GM19455 (cell line): ENCODE results near the gene TSPAN33.
"Not testable (repeated sequence)": the region's sequence is repeated elsewhere in the genome, so short reads cannot be mapped to it uniquely, and the experiment has no call there.

Experiments used
- ATAC-seq: cut with Tn5 transposase; IDR thresholded peaks from one replicate; pipeline ENCODE4 v1.9.1; 2021; ENCODE audit not compliant: unreplicated experiment

The TSPAN33 gene

GRCh38 chr7:129144095-129144833 lies at the start of gene TSPAN33:
TSPAN33 (plus strand) TSS chr7:129144707; CDS start chr7:129144981, 274 bp downstream.
- peak; percentile 70 for ATAC-seq

GRCh38 chr7:129095258-129095657 lies 49.2 kb upstream of the TSPAN33 start:
- ATAC-seq = peak; percentile 68

DNA sequence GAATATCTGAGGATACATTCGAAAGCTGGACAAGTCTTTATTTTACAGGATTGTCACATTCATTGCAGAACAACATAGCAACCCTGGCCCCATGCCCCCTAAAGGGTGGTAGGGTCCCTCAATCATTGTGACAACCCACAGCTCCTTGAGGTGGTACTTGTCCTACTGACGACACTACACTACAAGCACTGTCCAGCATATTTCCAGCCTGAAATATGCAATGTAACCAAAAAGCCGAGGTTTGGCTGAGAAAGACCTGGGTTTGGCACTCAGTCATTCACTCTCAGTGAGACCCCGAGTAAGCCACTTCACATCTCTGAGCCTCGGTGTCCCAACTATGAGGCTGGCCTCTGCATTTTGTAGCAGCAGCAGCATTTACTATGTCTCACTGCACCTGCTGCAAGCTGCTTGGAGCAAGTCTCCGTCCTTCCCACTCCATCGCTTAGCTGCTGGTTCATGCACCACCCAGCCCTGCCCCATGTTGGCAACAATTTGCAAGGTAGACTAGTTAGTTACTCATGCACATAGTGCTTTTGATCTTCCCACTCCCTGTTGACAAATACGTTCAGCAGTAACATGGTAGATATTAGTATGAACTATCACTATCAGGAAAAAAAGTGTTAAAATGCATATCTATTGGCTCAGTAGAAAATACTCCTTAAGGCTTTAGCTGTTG lies 46.0 kb upstream of the TSPAN33 start:
- ATAC-seq = no peak

- no peak for ATAC-seq
Measured at GRCh38 chr7:129100827-129101166, 43.7 kb upstream of the TSPAN33 start.

DNA sequence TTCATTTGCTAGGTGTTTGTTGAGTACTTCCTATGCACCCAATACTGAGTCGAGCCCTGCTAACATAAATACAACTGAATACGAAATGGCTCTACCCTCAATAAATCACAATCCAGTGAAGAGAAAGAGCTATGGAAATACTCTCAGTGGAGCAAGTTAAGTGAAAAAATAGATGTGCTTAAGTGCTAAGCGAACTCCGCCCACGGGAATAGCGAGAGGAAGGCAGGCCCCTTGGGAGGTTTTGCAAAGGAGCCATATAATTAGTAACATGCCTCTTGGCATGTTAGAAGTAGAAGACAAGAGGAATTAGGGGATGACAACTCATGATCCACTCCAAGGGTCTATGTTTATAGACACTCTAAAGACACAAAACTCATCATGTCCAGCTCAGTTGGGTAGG lies 42.8 kb upstream of the TSPAN33 start:
- ATAC-seq = no peak

- ATAC-seq = no peak
Measured at GRCh38 chr7:129103561-129104324, 40.8 kb upstream of the TSPAN33 start.

DNA sequence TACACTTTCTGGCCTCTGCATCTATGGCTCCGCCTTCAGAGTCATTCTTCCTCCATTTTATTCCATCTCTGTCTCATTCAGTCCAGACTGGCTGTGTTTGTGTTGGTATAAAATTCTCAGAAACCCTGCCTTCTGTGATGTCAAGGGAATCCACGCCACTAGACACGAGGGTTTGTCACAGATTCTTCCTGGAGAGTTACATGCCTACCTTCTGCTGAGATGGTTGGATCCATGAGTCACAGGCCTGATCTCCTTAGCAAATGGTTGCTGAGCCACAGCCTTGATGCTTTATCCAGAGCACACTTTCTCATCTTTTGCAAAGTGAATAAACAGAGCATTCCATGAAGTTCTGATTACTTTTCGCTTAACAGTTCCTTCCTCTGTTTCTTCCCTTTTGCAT lies 35.9 kb upstream of the TSPAN33 start:
- no peak for ATAC-seq

- ATAC-seq = no peak
Measured at GRCh38 chr7:129110258-129110981, 34.1 kb upstream of the TSPAN33 start.

- ATAC-seq = no peak
Measured at GRCh38 chr7:129110982-129111376, 33.5 kb upstream of the TSPAN33 start.

- no peak for ATAC-seq
Measured at GRCh38 chr7:129115676-129116075, 28.8 kb upstream of the TSPAN33 start.

DNA sequence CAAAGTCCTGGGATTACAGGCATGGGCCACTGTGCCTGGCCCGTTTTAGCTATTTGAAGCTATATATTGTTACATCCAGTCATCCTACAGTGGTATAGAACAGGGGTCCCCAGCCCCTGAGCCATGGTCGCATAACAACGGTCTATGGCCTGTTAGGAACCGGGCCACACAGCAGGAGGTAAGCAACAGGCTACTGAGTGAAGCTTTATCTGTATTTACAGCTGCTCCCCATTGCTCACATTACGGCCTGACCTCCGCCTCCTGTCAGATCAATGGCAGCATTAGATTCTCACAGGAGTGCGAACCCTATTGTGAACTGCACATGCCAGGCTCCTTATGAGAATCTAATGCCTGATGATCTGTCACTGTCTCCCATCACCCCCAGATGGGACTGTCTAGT lies 26.3 kb upstream of the TSPAN33 start:
- ATAC-seq = no peak

- no peak for ATAC-seq
Measured at GRCh38 chr7:129118976-129119375, 25.5 kb upstream of the TSPAN33 start.

DNA sequence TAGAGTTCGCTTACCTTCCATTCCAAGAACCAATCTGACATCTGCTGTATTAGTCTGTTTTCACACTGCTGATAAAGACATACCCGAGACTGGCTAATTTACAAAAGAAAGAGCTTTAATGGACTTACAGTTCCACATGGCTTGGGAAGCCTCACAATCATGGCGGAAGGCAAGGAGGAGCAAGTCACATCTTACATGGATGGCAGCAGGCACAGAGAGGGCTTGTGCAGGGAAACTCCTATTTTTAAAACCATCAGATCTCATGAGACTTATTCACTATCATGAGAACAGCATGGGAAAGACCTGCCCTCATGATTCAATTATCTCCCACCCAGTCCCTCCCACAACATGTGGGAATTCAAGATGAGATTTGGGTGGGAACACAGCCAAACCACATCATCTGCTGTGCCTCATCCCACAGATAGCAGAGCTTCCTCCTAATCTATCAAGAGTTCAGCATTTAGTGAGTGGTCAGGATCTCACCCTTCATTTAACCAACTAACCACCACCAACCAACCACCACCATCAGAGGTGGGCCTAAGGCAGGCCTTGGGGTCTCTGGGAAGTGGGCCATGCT lies 22.9 kb upstream of the TSPAN33 start:
- ATAC-seq = not testable (repeated sequence)

GRCh38 chr7:129122078-129122750 lies 22.3 kb upstream of the TSPAN33 start:
- ATAC-seq = peak; percentile 47

DNA sequence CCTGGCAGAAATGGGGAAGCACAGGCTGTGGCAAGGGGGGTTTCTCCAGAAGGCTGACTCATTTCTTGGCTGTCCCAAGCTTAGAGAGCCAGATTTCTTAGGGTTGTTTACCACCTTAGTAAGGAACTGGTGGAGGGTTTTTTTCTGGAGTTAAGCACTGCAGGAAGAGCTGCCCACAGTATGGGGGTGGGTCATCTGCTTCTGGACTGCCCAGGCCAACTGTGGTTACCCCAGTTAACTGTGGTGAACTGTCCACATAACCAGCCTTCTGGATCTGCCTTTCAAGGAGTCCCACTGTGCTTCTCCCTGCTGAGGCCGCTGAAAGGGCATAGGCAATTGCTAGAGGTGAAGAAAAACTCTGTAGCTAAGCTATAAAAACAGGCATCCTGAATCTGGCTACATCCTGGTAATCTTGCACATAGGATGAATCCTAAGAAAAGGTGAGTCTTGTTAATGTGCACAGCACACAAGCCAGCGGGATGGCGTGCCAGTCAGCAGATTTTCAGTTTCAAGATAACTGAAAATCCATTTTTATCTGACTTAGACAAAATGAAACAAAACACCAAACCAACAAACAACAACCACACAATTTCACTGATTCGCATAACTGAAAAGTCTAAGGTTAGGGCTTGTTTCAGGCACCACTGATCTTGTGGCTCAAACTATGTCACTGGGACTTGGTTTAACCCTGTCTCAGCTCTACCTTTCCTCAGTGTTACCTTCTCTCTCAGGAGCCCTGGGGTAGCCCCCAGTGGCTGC lies 21.6 kb upstream of the TSPAN33 start:
- peak; percentile 77 for ATAC-seq

DNA sequence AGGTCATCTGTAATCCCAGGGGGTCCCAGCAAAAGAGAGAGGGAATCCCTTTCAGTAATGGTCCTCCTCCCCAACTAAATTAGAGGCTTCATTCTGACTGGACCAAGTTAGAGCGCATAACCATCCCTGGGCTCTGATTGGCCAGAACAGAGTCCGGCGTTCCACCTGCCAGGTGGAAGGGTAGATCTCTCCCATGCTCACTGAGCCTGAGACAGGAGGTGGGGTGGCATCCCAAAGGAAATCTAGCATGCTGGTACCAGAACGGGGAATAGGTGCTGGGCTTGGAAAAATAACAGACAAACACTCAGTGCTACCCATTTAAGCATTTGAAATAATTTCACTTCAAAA lies 21.0 kb upstream of the TSPAN33 start:
- ATAC-seq = peak; percentile 22

GRCh38 chr7:129126314-129126713 lies 18.2 kb upstream of the TSPAN33 start:
- ATAC-seq = no peak

GRCh38 chr7:129127154-129127553 lies 17.4 kb upstream of the TSPAN33 start:
- ATAC-seq = no peak

- ATAC-seq = no peak
Measured at GRCh38 chr7:129127601-129128000, 16.9 kb upstream of the TSPAN33 start.
